CD4-positive, alpha-beta T cell treated with Interferon gamma for 1 hour (primary cell): Measurements from ENCODE around the gene PLIN4.
"Not testable (repeated sequence)": the region's sequence is repeated elsewhere in the genome, so short reads cannot be mapped to it uniquely, and the experiment has no call there.

Experiments
- DNase-seq: peaks from one replicate; pipeline ENCODE4 v3.0.0-alpha.2; 2020

Gene PLIN4

GRCh38 chr19:4547303-4548237 is 29.3 kb upstream of the PLIN4 start:
- no peak for DNase-seq

GRCh38 chr19:4543842-4544647 is 25.8 kb upstream of the PLIN4 start:
- no peak for DNase-seq

GRCh38 chr19:4542896-4543841 is 24.9 kb upstream of the PLIN4 start:
- no peak for DNase-seq

GRCh38 chr19:4541806-4542145 is 23.5 kb upstream of the PLIN4 start:
- DNase-seq: not testable (repeated sequence)

GRCh38 chr19:4541114-4541805 is 23.0 kb upstream of the PLIN4 start:
- DNase-seq: peak; percentile 35

- DNase-seq: peak; percentile 58
Observed at GRCh38 chr19:4539693-4540581, 21.7 kb upstream of the PLIN4 start, which contains the start of gene LRG1. Gene LRG1 (minus strand): TSS chr19:4540036. CDS start chr19:4540013, 23 bp downstream.

- no peak for DNase-seq
Observed at GRCh38 chr19:4539169-4539692, 20.9 kb upstream of the PLIN4 start.

- DNase-seq: no peak
Observed at GRCh38 chr19:4538601-4538954, 20.3 kb upstream of the PLIN4 start.

GRCh38 chr19:4537953-4538600 is 19.8 kb upstream of the PLIN4 start:
- DNase-seq: no peak

GRCh38 chr19:4536798-4537197 is 18.5 kb upstream of the PLIN4 start:
- no peak for DNase-seq

GRCh38 chr19:4534836-4535658 is 16.8 kb upstream of the PLIN4 start, which contains the start of gene PLIN5:
Gene PLIN5 (minus strand): TSS chr19:4535224. CDS start chr19:4534074, 1,150 bp downstream.
- peak; percentile 62 for DNase-seq

GRCh38 chr19:4533835-4534424 is 15.6 kb upstream of the PLIN4 start:
- DNase-seq: no peak

GRCh38 chr19:4533334-4533733 is 15.0 kb upstream of the PLIN4 start:
- no peak for DNase-seq

GRCh38 chr19:4531562-4532165 is 13.4 kb upstream of the PLIN4 start:
- no peak for DNase-seq

- DNase-seq: no peak
Observed at GRCh38 chr19:4529924-4530522, 11.7 kb upstream of the PLIN4 start.

GRCh38 chr19:4528843-4529242 is 10.6 kb upstream of the PLIN4 start:
- no peak for DNase-seq

GRCh38 chr19:4527377-4527776 is 9.1 kb upstream of the PLIN4 start:
- not testable (repeated sequence) for DNase-seq

- DNase-seq: no peak
Observed at GRCh38 chr19:4525563-4526002, 7.3 kb upstream of the PLIN4 start.
